ENCODE measurements around the gene OVOL3.
"Not testable (repeated sequence)": the region's sequence is repeated elsewhere in the genome, so short reads cannot be mapped to it uniquely, and the experiment has no call there.

Gene OVOL3

DNA sequence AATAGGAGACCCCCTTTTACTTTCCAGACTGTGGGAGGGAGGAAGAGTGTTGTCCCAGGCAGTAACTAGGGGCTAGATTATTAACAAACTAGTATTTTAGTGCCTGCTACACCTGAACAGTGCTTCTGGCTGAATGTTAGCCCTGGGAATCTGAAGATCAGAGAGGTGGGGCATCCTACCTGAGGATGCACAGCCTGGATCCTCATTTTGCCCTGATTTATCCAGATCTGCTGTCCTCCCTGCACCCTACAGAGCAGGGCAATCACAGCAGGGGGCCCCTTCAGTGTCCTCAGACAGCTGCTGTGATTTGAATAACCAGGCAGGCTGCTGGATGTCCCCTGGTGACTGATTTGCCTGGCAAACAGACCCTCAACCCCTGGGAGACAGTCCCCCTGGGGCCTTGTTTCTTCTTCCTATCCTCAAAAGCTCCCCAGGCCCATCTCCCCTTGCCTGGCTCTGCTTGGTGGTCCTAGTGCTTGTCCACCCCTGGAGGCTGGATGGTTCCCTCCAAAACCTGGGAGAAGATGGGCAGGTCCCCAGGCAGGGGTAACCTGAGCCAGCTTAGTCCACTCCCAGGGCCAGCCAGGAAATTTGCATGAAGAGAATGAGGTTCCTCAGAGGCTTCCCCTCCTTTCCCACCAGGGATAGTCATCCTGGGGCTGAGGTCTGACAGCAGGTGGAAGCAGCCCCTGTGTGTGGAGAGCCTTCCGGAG lies at the start of gene OVOL3:
Gene OVOL3 (plus strand): TSS at position 657 of the 713 bp plus-strand sequence. CDS start 60 bp downstream, outside the sequence.
- no peak for DNase-seq

DNA sequence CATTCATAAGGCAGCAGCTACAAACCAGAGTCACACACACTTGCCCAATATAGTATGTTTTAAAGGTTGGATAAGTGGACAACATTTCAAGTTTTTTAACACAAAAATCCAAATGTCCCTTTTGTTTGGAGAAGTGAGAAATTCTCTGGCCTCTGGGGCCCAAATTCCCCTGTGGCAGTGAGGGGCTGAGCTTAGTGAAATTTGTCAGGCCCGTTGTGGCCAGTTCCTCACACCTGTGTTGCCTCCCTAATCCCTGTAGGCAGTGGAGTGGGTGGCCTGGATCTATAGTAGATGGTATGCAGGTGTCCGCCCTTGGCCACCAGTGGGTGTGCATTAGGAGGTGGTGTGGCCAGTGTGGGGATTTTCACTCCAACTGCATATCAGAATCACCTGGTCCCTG lies 49.6 kb upstream of the OVOL3 start:
- DNase-seq: no peak

DNA sequence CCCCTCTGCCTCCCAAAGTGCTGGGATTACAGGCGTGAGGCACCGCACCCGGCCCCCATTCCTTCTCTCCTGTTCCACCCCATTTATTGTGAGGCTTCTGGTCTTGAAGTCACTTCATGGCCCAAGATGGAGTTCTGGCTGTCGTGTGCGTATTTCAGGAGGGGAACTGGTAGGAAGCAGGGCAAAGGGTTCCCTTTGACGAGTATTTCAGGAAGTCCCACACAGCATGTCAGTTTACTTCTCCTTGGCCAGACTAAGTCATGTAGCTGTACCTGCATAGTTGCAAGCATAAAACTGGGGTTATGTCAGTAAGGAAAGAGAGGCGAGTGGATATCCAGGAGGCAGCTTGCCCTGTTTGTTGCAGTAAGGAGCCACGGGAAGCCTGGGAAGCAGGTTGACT lies 46.1 kb upstream of the OVOL3 start:
- no peak for DNase-seq

- DNase-seq: no peak
These were observed 43.3 kb upstream of the OVOL3 start for GRCh38 chr19:36067681-36068080.

DNA sequence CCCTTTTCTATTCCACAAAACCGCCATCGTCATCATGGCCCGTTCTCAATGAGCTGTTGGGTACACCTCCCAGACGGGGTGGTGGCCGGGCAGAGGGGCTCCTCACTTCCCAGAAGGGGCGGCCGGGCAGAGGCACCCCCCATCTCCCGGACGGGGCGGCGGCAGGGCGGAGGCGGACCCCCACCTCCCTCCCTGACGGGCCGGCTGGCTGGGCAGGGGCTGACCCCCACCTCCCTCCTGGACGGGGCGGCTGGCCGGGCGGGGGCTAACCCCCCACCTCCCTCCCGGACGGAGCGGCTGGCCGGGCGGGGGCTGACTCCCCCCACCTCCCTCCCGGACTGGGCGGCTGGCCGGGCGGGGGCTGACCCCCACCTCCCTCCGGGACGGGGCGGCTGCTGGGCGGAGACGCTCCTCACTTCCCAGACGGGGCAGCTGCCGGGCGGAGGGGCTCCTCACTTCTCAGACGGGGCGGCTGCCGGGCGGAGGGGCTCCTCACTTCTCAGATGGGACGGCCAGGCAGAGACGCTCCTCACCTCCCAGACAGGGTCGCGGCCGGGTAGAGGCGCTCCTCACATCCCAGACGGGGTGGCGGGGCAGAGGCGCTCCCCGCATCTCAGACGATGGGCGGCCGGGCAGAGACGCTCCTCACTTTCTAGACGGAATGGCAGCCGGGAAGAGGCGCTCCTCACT lies 42.0 kb upstream of the OVOL3 start:
- DNase-seq: not testable (repeated sequence)

- no peak for DNase-seq
These were observed 38.9 kb upstream of the OVOL3 start for GRCh38 chr19:36072081-36072480.

DNA sequence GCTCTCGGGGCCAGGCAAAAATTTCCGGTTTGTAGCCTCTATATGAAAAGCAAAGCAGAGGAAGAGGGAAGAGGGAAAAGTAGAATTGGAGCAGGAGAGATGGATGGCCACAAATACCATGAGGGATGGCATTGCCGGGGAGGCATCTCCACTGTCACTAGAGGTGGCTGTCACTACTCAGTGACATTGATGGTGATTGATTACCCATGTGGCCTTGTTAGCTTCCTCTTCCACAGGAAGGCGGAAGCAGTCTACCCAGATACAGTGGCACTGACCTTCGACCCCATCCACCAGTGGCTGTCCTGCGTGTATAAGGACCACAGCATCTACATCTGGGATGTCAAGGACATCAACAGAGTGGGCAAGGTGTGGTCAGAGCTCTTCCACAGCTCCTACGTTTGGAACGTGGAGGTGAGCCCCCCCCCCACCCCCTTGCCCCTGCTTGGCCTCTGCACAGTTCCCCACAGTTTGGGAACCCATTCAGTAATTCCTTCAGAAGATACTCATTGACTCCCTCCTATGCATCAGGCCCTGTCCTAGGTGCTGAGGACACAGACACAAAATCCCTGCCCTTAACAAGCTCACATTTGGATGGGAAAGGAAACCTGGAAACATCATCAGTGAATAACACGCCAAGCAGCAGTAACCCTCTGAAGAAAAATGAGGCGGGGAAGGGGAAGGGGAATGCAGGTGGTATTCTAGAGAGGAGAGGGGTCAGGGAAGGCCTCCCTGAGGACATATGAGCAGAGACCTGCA lies 37.6 kb upstream of the OVOL3 start:
- DNase-seq: no peak

DNA sequence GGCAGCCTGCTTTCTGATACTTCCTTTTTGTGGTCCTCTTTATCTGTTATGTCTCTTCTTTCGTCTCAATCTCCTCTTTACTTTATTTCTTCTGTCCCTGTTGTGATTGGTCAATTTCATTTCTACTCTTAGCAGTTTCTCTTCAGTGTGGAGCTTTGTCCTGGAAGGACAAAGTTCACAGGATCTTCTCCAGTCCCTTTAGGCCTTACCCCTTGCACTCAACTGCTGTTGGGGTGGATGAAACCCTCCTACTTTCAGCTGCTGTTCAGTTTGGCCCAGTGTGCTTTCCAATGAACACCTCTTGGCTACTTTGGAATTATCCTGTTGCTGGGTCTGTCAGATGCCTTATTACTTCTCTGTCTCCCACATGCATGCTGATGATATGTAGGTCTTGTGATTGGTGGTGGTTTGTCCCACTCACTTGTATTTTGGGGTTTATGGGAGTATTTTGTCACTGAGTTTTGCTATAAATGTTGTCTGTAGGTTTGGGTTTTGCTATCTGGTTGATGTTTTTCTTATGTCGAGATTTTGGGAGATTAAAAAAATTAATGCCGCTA lies 31.5 kb upstream of the OVOL3 start:
- no peak for DNase-seq

GRCh38 chr19:36081385-36081784 lies 29.6 kb upstream of the OVOL3 start:
- DNase-seq: no peak

GRCh38 chr19:36081894-36082293 lies 29.0 kb upstream of the OVOL3 start:
- no peak for DNase-seq

- no peak for DNase-seq
These were observed 28.0 kb upstream of the OVOL3 start for GRCh38 chr19:36082916-36083315.

- DNase-seq: no peak
These were observed 26.5 kb upstream of the OVOL3 start for GRCh38 chr19:36084231-36085009.

DNA sequence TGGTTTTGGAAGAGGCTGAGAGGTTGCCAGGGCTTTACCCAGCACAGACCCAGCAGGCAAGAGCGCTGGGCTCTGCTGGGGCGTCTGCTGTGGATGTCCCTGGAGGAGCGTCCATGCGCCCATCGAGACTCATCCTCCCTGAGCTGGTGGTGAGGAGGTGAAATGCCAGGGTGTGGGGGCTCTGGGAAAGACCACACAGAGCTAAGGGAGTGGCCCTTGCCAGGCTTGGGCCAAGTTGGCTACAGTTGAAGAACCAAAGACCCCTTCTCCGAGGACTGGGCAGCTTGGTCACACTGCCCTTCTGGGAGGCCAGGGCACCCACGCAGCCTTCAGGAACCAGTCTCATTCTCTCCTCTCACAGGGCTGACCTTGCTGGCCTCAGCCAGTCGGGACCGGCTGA lies 24.6 kb upstream of the OVOL3 start:
- DNase-seq: no peak

DNA sequence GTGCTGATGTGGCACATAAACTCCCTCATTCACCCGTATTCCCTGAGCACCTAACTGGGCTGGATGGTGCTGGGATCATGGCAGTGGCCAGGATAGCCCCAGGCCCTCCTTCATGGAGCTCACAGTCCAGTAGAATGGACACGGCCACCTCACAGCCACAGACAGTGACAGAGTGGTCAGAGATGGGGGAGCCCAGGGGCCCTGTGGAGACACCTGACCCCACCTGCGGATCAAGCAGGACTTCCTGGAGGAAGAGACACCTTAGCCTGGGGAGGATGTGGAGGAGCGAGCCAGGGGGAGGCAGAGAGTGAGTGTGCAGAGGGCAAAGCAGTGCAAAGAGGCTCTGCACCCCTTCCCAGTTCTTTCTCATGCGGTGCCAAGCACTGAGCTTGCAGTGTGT lies 21.1 kb upstream of the OVOL3 start:
- DNase-seq: no peak

- DNase-seq: no peak
These were observed 19.8 kb upstream of the OVOL3 start for GRCh38 chr19:36090910-36091695.

DNA sequence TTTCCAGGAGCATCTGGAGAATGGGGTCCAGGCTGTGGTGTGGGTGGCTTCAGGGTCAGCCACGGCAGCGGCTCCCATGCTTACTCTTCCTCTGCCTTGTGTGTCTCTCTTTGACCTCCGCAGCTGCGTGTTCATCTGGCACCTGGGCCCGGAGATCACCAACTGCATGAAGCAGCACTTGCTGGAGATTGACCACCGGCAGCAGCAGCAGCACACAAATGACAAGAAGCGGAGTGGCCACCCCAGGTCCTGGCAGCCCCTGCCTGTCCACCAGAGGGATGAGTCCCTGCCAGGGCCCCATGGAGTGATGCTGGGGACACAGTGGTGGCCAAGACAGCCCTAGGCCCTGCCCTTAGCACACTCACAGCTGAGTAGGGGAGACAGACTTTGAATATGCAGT lies 18.4 kb upstream of the OVOL3 start:
- DNase-seq: no peak

DNA sequence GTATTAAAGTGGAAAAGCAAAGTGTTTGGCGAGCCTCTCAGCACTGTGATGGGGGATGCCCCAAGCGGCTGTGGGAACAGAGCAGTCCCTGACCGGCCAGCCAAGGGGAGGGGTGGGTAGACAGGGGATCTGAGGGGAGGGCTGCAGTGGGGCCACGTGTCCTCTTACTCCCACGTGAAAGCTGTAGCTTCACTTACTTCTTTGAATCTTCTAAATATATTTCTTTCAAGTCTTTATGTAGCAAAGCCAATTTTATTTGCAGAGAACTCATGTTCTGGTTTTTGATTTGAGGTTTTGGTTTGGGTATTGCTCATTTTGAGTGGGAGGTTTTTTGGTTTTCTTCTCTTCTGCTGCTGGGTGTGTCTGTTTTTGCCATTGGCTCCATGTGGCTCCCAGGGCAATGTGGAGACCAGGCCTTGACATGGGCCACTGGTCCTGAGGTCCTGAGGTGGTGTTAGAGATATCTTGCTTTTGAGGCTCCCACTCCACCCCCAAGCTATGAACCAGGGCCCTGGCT lies 17.7 kb upstream of the OVOL3 start:
- DNase-seq: no peak

DNA sequence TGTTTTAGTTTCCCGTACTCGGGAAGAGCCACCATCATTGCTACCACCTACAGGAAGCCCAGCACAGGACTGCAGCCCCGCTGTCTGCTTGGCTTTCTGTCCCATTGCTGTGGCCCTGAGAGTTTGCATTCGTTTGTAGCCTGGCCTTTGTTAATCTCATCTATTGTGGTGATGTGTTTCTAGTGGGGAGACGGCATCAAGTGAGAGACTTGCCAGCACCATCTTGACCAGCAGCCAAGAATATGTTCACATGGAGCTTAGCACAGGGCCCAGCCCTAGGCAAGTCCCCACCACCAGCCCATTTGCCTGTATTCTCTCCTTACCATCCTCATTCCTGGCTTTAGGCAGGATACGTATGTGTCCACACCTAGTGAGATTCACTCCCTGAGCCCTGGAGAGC lies 17.3 kb upstream of the OVOL3 start:
- no peak for DNase-seq

- DNase-seq: no peak
These were observed 13.9 kb upstream of the OVOL3 start for GRCh38 chr19:36097036-36097435.

DNA sequence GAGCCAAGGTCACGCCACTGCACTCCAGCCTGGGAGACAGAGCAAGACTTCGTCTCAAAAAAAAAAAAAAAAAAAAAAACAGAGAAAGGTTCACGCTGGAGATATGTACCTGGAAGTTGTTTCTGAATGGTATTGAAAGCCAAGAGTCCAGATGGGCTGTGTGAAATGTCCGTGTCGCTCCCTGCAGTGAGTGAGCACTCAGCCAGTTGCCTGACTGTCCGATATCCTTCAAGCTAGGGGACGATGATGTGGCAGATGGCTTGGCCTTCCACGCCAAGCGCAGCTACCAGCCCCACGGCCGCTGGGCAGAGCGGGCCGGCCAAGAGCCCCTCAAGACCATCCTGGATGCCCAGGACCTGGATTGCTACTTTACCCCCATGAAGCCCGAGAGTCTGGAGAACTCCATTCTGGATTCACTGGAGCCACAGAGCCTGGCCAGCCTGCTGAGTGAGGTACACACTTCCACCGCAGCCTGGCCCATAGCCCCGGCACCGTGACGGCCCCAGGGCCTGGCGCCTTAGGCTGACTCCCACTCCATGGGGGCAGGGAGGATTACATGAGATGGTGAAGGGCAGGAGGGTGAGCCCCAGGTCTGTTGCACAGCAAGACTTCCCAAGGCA lies 11.7 kb upstream of the OVOL3 start:
- DNase-seq: no peak

DNA sequence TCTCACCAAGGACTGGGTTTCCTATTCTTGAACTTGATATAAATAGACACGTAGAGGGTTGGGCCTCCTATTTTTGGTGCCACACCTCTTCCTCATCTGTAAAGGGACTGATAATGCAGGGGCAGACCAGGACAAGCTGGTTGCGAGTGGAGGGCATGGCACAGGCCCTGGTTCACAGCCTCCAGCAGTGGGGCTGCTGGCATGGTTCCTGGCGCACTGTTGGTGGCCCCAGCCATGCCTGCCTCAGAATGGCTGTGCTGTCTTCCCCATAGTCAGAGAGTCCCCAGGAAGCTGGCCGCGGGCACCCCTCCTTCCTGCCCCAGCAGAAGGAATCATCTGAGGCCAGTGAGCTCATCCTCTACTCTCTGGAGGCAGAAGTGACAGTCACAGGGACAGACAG lies 10.5 kb upstream of the OVOL3 start:
- DNase-seq: no peak

Measured in activated T-cell treated with anti-CD3 and anti-CD28 coated beads for 4 hours (primary cell).